Activated naive CD8-positive, alpha-beta T cell treated with anti-CD3 and anti-CD28 coated beads, Interleukin-2, amount 50 U/mL, for 16 hours (primary cell): ENCODE data around the gene CDK14.

Experiments used
- DNase-seq: peaks from one replicate; pipeline ENCODE4 v3.0.0-alpha.2; 2020; ENCODE audit warnings: low read depth, low spot score

CDK14 gene

DNA sequence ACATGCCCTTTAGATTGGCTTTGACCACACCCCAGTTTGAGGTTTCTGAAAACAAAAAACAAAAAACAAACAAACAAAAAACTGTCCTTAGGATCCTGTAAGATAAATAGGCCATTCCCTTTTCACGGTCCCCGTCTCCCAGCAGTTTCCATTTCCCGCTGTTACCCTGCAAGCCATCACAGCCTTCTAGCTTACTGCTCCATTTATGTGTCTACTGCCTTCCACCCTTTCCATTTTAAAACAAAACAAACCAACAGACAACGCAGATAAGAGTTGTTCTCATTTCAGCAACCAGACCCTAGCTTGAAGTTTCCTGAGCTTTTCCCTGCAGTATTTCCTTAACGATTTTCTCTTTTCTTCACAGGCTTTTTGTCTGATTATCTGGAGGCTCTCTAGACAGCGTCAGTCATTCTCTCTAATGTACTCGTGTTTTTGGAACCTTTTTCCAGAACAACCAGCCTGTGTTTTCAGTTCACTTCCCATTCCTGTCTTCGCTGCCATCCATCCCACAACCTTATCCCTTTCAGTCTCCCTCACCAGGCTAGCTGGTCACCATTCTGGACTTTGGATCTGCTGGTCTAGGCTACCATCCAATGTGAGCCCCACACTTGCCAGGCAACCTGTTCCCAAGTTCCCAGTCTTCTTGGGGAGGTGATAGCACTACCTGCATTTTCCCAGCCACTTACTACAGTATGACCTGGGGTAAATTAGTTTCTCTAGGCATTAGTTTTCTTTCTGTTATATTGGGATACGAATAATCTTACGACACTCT, 350.8 kb downstream of the CDK14 start:
- DNase-seq: no peak

DNA sequence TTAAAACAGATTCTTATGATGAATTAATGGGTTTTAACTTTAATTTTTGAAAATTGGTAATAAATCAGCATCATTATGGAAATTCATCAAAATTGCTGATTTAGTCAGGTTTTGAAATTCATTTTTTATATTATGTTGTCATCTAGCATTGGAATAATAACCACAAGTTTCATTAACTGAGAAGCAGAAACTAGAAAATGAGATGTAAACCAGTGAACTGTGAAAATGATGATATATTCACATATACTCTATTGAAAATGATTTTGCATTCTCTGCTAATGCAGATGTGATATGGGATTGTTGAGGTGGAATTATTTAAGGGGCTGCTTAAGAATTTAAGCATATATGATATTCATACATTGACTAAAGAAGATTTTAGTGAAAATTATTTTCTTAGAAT, 352.0 kb downstream of the CDK14 start:
- no peak for DNase-seq

DNA sequence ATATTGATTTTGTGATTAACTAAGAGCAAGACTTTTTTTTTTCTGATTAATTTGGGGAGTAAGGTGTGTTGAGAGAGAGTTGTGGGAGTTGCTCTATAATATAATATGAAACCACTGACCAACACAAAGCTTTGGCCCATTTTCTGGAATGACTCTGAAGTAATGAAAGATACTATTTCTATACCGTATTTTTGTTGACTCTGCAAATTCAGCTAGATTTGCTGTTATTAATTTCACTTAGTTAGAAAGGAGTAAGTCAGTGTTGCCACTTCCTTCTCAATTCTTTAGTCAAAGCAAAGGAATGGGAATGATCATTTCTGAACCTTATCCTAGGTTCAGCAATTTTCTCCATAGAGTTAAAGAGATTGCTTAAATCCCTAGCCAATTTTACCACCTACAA, 355.1 kb downstream of the CDK14 start:
- no peak for DNase-seq

DNA sequence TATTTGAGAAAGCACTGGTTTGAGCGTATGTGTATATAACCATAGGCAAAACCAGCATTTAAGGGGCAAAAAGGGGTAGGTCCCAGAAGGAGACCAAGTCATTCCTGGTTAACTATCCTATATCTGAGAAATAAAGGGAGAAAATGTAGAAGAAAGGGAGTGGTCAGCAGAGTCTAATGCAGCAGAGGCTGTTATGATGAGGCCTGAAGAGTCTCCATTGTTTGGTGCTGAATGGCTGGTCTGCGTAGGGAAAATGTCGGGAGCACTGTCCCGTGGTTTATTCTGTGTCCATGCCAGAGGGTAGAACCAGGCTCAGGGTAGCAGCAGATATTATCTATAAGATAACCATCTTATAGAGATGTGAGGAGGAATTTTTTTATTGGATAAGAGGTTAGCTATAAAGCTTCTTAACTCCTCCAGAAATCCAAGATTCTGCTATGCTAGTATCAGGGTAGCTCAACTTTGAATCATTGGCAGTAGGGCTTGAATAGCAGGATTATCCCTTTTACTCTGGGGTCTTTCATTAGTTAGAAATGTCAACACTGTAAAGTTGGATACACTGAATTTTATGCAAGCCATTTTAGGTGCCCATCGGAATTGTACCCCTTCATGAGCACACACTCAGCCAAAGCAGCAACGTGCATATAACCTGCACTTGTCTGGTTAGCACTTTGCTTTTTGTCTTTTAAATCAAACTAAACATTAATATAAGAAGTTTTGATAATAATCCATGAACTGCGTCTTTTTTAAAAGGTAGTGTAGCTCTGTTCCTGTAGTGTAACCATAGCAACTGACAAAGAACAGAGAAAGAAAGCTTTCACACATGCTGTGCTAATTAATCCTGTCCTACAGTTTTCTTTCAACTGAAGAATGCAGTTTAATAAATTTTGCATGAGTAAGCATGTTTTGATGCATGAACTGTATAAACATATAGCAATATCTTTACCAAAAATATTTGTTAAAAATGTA, 356.1 kb downstream of the CDK14 start:
- DNase-seq: no peak

DNA sequence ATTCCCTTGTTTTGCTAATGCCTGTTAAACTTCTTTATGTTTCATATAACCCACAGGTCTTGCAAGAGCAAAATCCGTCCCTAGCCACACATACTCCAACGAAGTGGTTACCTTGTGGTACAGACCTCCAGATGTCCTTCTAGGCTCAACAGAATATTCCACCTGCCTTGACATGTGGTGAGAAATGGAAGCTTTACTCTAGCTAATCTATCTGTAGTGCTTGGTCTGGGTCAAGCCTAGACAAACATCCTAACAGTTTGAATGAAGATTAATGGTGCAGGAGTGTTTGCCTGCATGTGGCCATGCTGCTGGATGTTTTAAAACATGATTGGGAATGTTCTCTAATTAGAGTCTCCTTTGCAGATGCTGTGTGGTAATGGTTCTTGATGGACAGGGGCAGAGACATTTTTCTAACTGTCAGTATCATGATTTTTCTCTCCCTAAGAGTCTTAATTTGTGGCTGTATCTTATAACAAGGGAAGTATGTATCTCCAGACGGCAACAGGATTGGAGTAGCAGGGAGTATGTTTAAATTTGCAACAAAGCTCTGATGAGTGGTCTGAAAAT, 359.6 kb downstream of the CDK14 start:
- DNase-seq: no peak

DNA sequence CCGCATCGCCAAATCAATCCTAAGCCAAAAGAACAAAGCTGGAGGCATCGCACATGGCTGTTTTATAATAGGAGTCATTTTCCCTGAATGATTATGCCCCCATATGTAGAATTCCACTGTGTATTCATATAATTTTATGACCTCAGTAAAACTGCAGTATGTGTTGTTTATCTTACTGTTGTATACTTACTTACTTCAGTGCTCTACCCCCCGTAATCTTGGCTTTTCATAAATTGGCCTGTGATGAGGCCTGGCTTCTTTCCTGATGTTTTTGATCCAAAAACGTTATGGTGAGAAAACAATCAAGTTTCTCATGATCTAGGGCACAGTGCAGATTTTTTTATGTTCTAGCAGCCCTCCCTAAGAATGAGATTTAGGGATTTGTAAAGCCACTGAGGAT, 361.8 kb downstream of the CDK14 start:
- DNase-seq: no peak

DNA sequence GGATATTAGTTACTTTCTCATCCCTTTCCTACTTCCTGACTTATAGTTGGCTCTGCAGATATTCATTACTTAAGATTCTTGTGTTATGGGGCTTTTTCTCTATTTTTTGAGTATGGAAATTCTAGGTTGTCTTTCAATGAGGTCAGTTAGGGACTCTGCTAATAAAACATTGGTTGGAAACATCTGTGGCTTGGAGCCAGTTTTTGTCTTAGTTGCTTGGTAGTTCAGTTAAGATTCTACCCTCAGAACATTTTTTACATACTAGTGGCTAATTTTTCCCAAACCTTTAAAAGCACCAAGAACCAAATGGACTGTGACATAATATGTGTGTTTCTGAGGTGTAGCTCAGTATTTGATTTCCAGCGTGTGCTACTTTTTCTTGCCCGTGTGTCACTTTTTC, 362.5 kb downstream of the CDK14 start:
- DNase-seq: no peak

DNA sequence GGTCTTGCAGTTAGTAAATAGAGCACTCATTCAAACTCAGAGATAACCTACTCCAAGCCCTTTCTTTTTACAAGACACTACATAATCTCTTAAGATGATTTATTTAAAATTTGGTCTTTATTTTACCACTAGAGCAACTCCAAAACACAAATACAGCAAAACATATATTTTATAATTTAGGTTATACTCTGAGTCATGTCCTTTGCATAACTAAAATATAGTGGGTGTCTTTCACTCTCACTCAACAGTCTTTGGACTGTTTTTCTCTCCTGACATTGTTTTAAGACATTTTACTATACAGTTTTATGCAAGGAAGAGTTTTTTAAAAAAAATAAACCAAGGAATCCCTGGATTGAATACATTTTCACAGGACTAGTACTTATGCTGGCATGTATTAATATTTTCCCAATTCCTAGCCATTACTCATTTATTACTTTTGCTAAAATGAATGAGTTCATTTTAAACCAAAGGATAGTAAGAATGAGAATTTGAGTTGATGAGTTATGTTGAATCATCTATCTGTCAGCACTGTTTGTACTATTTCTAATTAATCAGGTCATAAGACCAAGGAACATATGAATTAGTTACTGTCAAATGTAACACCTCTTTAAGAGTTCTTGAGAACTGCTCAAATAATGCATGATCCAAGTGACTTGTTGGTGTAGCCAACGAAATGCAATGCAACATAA, 365.1 kb downstream of the CDK14 start:
- no peak for DNase-seq

DNA sequence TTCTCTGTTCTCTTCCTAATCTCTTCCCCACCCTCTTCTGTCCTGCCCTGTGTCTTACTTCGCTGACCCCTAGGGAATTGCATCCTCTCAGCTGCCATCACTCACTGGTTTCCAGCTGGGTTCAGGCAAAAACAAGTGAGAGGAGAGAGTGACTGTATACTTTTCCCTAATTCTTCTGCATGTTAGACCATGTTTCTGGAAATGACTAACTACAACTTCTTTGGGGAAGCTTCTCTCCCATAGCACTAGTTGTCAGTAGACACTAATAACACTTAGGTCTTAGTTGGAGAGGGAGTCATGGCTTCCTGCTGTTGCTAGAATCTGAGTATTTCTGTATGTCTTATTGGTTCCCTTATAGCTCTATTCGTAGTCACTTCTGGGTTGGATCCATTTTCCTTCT, 369.1 kb downstream of the CDK14 start:
- DNase-seq: no peak

DNA sequence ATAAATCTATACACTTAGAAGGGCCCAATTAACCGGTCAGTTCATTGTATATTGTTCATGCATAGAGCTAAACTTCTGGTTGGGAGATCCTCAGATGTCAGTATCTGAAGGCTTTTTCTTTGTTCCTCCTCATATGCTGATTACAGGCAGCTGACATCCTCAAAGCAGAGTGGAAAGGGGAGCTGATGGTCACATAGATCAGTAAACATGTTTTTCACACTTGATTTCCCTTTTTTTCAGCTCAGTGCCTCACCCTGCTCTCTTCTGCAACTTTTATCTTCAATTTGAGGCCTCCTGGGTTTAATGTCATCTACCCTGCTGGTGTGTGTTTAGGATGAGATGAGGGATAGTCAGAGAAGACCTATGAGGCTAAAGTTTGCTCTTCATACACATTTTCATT, 370.2 kb downstream of the CDK14 start:
- DNase-seq: no peak

DNA sequence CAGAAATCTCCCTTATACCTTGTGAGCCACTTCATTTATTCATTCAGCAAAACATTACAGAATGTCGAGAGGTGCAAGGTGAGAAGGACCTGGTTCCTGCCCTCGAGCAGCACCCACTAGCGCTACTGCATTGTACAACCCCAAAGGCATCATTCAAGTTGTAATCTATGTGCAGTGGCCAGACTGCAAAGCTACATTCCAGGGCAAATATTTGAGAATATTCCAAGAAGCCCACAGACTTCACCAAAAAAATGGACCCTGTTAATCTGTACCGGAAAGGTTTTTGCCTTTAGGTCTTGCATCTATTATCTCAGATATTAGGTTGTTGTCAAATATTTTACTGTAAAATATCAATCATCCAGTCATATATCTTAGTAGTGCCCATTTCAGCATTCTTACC, 372.8 kb downstream of the CDK14 start:
- DNase-seq: no peak

DNA sequence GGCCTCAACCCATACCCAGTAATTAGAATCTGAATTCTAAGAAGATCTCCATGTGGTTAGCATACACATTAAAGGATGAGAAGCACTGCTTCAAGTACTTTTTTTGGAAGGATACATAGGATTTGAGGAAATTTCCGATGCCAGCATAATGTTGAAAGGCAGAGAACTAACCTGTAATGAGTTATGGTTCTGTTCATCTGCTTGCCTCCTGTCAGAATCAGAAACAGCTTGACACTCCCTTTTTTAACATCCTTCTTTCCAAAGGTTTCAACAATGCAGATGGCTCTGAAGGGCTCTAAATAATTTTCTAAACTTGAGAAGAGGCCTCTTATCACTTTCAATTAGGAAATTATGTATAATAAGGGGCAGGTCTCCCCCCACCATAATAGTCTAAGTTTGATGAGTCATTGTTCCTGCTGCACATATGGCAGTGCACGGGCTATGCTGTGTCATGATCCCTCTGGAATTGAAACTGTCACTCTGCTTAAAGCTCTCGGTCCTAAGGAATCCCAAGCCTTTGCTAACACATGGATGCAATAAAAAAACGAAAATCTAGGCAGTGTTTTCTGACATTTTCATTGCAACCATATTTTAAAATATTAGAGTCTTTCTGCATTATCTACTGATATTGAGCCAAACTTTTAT, 376.9 kb downstream of the CDK14 start:
- no peak for DNase-seq

DNA sequence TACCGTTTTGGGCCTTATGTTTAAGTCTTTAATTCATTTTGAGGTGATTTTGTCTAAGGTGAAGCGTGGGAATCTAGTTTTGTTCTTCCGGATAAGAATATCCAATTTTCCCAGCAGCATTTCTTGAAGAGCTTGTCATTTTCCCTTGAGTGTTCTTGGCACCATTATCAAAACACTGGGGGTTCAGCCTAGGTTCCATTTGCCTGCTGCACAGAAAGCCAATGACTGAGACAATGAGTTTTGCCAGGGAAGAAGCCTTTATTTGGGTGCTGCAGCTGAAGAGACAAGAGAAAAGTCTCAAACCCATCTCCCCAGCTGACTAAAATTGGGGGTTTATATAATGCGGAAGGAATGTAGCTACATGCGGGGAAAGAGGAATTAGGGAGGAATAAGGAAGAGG, 380.9 kb downstream of the CDK14 start:
- no peak for DNase-seq

DNA sequence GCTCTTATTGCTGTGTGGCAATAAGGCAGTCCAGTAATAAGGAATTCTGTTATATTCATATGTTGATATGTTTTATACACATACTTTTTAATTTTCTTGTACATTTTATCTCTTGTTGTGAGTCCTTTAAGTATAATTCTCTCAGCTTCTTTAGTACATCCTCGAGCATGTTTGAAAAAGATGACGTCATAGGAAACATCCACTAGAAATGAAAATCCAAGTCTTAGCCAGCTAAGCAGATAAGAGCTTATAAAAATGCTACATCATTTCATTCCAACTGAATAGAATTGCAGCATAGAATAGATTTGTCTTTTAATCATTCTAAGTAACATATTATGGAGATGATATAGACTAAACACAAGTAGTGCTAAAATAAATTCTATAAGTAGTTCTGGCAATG, 384.4 kb downstream of the CDK14 start:
- no peak for DNase-seq

DNA sequence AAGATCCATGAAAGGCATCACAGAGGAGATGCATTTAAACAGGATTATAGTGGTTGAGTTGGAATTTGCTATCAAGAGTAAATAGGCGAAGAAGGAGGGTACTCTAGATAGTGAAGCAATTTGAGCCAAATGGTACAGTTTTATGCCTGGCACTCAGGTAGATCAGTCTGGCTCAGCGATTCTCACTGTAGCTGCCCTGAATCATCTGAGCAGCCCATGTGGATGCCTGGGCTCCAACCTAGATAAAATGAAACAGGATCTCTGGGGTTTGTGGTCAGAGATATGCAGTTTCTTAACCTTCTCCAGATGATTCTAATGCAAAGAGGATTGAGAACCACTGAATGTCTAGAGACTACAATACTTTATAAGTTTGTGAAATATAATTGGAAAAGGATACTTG, 386.1 kb downstream of the CDK14 start:
- DNase-seq: no peak

DNA sequence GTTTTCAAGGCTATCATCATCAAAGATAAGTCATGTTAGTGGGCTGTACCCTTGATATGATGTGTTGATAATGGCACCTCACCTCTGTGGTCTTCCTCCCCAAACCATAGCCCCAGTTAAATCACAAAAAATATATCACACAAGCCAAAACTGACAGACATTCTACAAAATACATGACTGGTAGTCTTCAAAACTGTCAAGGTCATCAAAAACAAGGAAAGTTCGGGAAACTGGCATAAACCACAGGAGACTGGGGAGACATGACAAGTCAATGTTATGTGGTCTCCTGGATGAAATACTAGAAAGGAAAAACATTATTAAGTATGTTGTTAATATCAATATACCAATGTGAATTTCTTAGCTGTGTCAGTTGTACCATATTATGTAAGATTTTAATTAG, 388.6 kb downstream of the CDK14 start:
- no peak for DNase-seq

DNA sequence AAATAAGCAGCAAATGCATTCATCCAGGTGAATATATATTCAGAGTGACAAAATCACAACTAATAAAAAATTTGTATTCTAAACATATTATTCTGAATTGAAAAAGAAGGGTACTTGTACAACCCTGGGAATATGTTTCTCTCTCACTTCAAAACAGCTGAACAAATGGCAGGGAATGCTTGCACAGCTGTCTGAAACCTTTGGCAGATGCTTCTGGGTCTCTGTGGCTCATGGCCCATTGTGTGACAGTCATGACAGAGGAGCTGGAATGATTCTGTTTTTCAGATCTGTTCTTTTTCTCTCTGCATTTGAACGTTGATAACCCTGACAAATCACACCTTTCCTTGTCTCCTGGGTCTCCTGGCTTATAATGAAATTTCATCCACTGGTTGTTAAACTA, 392.4 kb downstream of the CDK14 start:
- DNase-seq: no peak

DNA sequence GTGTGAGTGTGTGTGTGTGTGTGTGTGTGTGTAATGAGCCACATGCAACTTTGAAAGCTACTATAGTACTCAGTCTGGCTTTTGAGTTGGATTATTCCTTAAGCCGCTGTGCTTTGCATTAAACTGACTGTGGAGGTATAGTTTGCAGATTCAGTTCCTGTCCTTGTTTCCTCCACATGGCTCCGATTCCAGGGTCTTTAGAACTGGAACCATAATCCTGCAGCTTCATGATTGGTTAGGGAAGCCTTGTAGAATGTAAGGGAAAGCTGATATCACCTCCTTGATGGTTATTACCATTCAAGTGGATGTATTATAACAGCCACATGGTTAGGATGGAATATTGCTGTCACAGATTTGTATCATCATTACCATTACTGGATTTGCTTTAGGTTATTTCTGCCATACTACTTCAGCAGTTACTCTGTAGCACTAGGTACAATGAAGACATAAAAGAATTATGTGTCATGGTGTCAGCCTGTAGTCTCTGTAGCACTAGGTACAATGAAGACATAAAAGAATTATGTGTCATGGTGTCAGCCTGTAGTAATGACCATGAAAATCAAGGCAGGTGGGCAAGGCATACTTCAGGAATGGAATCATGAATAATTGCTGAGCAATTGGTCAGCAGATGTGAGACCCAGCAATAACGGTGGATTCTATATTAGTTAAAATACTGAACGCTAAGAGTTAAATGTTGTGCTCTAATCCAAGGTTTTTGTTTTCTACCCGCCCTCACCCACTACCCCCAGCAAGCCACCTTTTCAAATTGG, 393.1 kb downstream of the CDK14 start:
- DNase-seq: no peak

DNA sequence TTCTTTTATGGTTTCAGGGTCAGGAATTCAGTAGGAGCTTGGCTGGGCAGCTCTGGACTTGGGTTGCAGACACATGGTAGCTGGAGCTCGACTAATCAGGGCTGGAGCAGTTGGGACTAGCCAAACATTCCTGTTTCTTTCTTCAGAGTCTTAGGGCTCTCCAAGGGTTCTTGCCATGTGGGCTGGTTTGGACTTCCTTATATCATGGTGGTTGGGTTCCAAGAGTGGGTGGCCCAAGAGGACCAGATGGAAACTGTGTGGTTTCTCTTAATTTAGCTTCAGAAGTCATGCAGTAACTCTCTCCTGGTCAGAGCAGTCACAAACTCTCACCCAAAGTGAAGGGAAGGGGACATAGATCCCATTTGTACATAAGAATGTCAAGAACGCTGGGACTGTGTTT, 398.0 kb downstream of the CDK14 start:
- DNase-seq: no peak

DNA sequence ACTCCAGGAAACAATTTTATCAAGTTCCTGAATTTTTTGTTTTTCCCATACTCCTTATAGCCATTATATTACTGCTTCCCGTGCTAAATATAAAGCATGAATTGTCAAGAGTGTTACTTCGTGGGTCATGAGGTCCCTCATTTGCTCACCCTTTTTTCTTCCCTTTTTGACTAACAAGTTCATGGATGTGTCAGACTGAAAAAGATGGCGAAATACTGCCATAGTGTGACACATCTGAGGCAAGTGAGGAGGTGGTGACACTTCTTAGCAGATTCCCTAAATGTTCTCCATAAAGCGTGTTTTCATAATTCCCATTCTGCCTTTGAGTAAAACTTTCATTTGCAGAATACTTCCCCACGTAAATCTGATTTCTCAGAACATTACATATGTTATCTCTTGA, 398.5 kb downstream of the CDK14 start:
- DNase-seq: no peak

DNA sequence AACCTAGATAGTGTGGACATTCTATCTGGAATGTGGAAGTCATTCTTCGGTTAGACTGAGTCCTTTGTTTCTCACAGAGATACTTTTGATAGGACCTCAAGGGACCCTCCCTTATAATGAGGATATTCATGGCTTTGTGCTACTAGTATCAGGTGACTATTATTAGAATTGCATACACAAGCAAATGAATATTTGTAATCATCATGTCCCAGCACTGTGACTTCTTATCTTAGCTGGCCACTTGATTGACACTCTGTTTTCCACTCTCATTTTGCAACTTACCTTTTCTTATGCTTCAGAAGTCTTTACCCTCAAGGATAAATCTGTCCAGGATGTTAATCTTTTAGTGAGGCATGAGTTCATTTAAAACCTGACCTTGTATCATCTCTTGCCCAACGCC, 399.9 kb downstream of the CDK14 start:
- no peak for DNase-seq
